A549 (cell line): ENCODE data around the gene RAD51B. TPM values are rescaled to one million over a fixed set of nuclear protein-coding genes. Genes with fewer than 3 reads are reported as not detected.

ENCODE experiments used
- BHLHE40 ChIP-seq: IDR thresholded peaks from 2 replicates; pipeline ENCODE4 v1.6.1; 2012; ENCODE audit warnings: low read depth, low read length, inconsistent platforms
- CBX2 ChIP-seq: fragments of 200-600 bp; sonication (generic); IDR thresholded peaks from 2 replicates; pipeline ENCODE4 v1.6.1; 2016; ENCODE audit warnings: low read depth, mild to moderate bottlenecking, borderline replicate concordance
- CBX8 ChIP-seq: fragments of 200-600 bp; sonication (generic); IDR thresholded peaks from 2 replicates; pipeline ENCODE4 v1.6.1; 2016
- CEBPB ChIP-seq, 2 experiments: fragments of >200 bp in 1 of 2; sonication (Bioruptor Twin) in 1 of 2; formaldehyde crosslinking in 1 of 2; IDR thresholded peaks; 2 replicates each; pipeline ENCODE4 v1.6.1; 2012 to 2016
- CHD2 ChIP-seq: fragments of 150-350 bp; IDR thresholded peaks from 2 replicates; pipeline ENCODE4 v1.6.1; 2014; ENCODE audit warnings: low read length; ENCODE audit not compliant: partially characterized antibody
- EHF ChIP-seq: fragments of 250-450 bp; sonication (Bioruptor Pico); IDR thresholded peaks from 2 replicates; pipeline ENCODE4 v1.5.0; 2020; ENCODE audit warnings: mild to moderate bottlenecking
- EHMT2 ChIP-seq: fragments of 200-600 bp; sonication (generic); IDR thresholded peaks from 2 replicates; pipeline ENCODE4 v1.6.1; 2016; ENCODE audit warnings: antibody characterized with exemption, low read depth, mild to moderate bottlenecking, moderate library complexity
- ELK1 ChIP-seq: fragments of 150-350 bp; IDR thresholded peaks from 2 replicates; pipeline ENCODE4 v1.6.1; 2014; ENCODE audit warnings: low read depth, mild to moderate bottlenecking, low read length
- EP300 ChIP-seq, 2 experiments: fragments of >200 bp; sonication (Bioruptor Twin); formaldehyde crosslinking; IDR thresholded peaks; 2 replicates in 1 of 2; 3 replicates in 1 of 2; pipeline ENCODE4 v1.6.1; 2016 to 2017
- ESRRA ChIP-seq: fragments of 150-350 bp; IDR thresholded peaks from 2 replicates; pipeline ENCODE4 v1.6.1; 2014; ENCODE audit warnings: mild to moderate bottlenecking, low read length, borderline replicate concordance
- FOSB ChIP-seq: fragments of 250-450 bp; sonication (Bioruptor Pico); IDR thresholded peaks from 2 replicates; pipeline ENCODE4 v1.5.0; 2020; ENCODE audit warnings: mild to moderate bottlenecking, moderate library complexity
- POLR2A ChIP-seq: IDR thresholded peaks from 2 replicates; pipeline ENCODE4 v1.6.1; 2012; ENCODE audit warnings: mild to moderate bottlenecking, low read length
- RFX5 ChIP-seq: fragments of 450-650 bp; IDR thresholded peaks from 2 replicates; pipeline ENCODE4 v1.7.1; 2014; ENCODE audit warnings: antibody characterized with exemption, mild to moderate bottlenecking, moderate library complexity
- RNF2 ChIP-seq: fragments of 200-600 bp; sonication (generic); IDR thresholded peaks from 2 replicates; pipeline ENCODE4 v1.6.1; 2016; ENCODE audit warnings: low read depth, mild to moderate bottlenecking, antibody characterized with exemption, moderate library complexity, borderline replicate concordance
- SMC3 ChIP-seq: fragments of >200 bp; sonication (Bioruptor Twin); formaldehyde crosslinking; IDR thresholded peaks from 3 replicates; pipeline ENCODE4 v1.6.1; 2018; ENCODE audit warnings: inconsistent platforms
- SREBF2 ChIP-seq: fragments of 450-650 bp; IDR thresholded peaks from 2 replicates; pipeline ENCODE4 v1.6.1; 2014; ENCODE audit warnings: mild to moderate bottlenecking, moderate library complexity
- TFCP2L1 ChIP-seq: fragments of 250-450 bp; sonication (Bioruptor Pico); IDR thresholded peaks from 2 replicates; pipeline ENCODE4 v1.5.0; 2021; ENCODE audit warnings: mild to moderate bottlenecking
- TP53 ChIP-seq: fragments of 250-450 bp; sonication (Bioruptor Pico); IDR thresholded peaks from 2 replicates; pipeline ENCODE4 v1.5.0; 2021; ENCODE audit warnings: mild to moderate bottlenecking, moderate library complexity
- USF2 ChIP-seq: fragments of 450-650 bp; IDR thresholded peaks from 2 replicates; pipeline ENCODE4 v1.6.1; 2014; ENCODE audit warnings: antibody characterized with exemption
- ZSCAN20 ChIP-seq: fragments of 250-450 bp; sonication (Bioruptor Pico); IDR thresholded peaks from 2 replicates; pipeline ENCODE4 v1.8.0; 2022; ENCODE audit warnings: mild to moderate bottlenecking, moderate library complexity
- polyA plus RNA-seq, 4 experiments: library from polyadenylated mRNA; depleted of rRNA in 3 of 4; stranded (reverse); fragments of >200 nt; fragmentation: RNase III in 1 of 4; extraction: RNeasy Plus Mini Kit Qiagen cat#74134 plus additional on column Dnase treatment in 1 of 4; gene quantifications; 2 replicates in 3 of 4; 3 replicates in 1 of 4; pipeline ENCODE4 v1.2.3, GENCODE V29; 2011 to 2017
- TF ChIP-seq, protein P1 (sequence below): IDR thresholded peaks from 2 replicates; pipeline ENCODE4 v1.6.1; 2012; ENCODE audit warnings: low read depth, borderline replicate concordance
- TF ChIP-seq, protein P2 (sequence below): fragments of 200-600 bp; sonication (generic); IDR thresholded peaks from 2 replicates; pipeline ENCODE4 v1.6.1; 2016; ENCODE audit warnings: antibody characterized with exemption, mild to moderate bottlenecking, moderate library complexity
- TF ChIP-seq, protein P3 (sequence below): fragments of >200 bp; sonication (Bioruptor Twin); formaldehyde crosslinking; IDR thresholded peaks from 3 replicates; pipeline ENCODE4 v1.6.1; 2016
- TF ChIP-seq, protein P4 (sequence below): IDR thresholded peaks from 2 replicates; pipeline ENCODE4 v1.6.1; 2012
- TF ChIP-seq, protein P5 (sequence below): fragments of >200 bp; sonication (Bioruptor Twin); formaldehyde crosslinking; IDR thresholded peaks from 2 replicates; pipeline ENCODE4 v1.6.1; 2016
- TF ChIP-seq, protein P6 (sequence below): fragments of 250-450 bp; sonication (Bioruptor Pico); IDR thresholded peaks from 2 replicates; pipeline ENCODE4 v1.5.0; 2020; ENCODE audit warnings: low read depth, mild to moderate bottlenecking, moderate library complexity

RAD51B gene
- polyA plus RNA-seq, 2 of the 4 experiments (the other 2 are of a cell fraction) = 7.2 to 10.8 TPM

GRCh38 chr14:68248481-68249255 lies 429.1 kb downstream of the RAD51B start (continued):
- TF ChIP-seq EHF (CRISPR knock-in tag) (no peak), FOSB (no peak), SREBF2 (no peak), TFCP2L1 (CRISPR knock-in tag) (no peak), ELK1 (no peak), POLR2A (no peak), TP53 (CRISPR knock-in tag) (no peak), EHMT2 (no peak), ESRRA (no peak), CBX8 (no peak), CHD2 (no peak), EP300 (IDR thresholded peaks at IDR 0.05) (no peak), ZSCAN20 (CRISPR knock-in tag) (no peak), CBX2 (no peak), RNF2 (no peak), BHLHE40 (no peak), RFX5 (no peak), CEBPB (IDR thresholded peaks at IDR 0.05) (no peak), USF2 (no peak), SMC3 (peak; percentile 94)
- TF ChIP-seq, protein P1, sequence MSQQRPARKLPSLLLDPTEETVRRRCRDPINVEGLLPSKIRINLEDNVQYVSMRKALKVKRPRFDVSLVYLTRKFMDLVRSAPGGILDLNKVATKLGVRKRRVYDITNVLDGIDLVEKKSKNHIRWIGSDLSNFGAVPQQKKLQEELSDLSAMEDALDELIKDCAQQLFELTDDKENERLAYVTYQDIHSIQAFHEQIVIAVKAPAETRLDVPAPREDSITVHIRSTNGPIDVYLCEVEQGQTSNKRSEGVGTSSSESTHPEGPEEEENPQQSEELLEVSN = no peak
- TF ChIP-seq, protein P2, sequence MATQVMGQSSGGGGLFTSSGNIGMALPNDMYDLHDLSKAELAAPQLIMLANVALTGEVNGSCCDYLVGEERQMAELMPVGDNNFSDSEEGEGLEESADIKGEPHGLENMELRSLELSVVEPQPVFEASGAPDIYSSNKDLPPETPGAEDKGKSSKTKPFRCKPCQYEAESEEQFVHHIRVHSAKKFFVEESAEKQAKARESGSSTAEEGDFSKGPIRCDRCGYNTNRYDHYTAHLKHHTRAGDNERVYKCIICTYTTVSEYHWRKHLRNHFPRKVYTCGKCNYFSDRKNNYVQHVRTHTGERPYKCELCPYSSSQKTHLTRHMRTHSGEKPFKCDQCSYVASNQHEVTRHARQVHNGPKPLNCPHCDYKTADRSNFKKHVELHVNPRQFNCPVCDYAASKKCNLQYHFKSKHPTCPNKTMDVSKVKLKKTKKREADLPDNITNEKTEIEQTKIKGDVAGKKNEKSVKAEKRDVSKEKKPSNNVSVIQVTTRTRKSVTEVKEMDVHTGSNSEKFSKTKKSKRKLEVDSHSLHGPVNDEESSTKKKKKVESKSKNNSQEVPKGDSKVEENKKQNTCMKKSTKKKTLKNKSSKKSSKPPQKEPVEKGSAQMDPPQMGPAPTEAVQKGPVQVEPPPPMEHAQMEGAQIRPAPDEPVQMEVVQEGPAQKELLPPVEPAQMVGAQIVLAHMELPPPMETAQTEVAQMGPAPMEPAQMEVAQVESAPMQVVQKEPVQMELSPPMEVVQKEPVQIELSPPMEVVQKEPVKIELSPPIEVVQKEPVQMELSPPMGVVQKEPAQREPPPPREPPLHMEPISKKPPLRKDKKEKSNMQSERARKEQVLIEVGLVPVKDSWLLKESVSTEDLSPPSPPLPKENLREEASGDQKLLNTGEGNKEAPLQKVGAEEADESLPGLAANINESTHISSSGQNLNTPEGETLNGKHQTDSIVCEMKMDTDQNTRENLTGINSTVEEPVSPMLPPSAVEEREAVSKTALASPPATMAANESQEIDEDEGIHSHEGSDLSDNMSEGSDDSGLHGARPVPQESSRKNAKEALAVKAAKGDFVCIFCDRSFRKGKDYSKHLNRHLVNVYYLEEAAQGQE = no peak
- TF ChIP-seq, protein P3, sequence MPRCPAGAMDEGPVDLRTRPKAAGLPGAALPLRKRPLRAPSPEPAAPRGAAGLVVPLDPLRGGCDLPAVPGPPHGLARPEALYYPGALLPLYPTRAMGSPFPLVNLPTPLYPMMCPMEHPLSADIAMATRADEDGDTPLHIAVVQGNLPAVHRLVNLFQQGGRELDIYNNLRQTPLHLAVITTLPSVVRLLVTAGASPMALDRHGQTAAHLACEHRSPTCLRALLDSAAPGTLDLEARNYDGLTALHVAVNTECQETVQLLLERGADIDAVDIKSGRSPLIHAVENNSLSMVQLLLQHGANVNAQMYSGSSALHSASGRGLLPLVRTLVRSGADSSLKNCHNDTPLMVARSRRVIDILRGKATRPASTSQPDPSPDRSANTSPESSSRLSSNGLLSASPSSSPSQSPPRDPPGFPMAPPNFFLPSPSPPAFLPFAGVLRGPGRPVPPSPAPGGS = no peak
- TF ChIP-seq, protein P4, sequence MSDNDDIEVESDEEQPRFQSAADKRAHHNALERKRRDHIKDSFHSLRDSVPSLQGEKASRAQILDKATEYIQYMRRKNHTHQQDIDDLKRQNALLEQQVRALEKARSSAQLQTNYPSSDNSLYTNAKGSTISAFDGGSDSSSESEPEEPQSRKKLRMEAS = peak; percentile 16; the same call in 1 of the 2 replicates
- TF ChIP-seq, protein P5, sequence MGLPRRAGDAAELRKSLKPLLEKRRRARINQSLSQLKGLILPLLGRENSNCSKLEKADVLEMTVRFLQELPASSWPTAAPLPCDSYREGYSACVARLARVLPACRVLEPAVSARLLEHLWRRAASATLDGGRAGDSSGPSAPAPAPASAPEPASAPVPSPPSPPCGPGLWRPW = no peak
- TF ChIP-seq, protein P6, sequence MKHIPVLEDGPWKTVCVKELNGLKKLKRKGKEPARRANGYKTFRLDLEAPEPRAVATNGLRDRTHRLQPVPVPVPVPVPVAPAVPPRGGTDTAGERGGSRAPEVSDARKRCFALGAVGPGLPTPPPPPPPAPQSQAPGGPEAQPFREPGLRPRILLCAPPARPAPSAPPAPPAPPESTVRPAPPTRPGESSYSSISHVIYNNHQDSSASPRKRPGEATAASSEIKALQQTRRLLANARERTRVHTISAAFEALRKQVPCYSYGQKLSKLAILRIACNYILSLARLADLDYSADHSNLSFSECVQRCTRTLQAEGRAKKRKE (CRISPR knock-in tag) = no peak
- TF ChIP-seq, all 56 proteins: peak for 6
